ENCODE measurements around the gene INTS7. TPM values are rescaled to one million over a fixed set of nuclear protein-coding genes. Genes with fewer than 3 reads are reported as not detected.

INTS7 gene, protein sequence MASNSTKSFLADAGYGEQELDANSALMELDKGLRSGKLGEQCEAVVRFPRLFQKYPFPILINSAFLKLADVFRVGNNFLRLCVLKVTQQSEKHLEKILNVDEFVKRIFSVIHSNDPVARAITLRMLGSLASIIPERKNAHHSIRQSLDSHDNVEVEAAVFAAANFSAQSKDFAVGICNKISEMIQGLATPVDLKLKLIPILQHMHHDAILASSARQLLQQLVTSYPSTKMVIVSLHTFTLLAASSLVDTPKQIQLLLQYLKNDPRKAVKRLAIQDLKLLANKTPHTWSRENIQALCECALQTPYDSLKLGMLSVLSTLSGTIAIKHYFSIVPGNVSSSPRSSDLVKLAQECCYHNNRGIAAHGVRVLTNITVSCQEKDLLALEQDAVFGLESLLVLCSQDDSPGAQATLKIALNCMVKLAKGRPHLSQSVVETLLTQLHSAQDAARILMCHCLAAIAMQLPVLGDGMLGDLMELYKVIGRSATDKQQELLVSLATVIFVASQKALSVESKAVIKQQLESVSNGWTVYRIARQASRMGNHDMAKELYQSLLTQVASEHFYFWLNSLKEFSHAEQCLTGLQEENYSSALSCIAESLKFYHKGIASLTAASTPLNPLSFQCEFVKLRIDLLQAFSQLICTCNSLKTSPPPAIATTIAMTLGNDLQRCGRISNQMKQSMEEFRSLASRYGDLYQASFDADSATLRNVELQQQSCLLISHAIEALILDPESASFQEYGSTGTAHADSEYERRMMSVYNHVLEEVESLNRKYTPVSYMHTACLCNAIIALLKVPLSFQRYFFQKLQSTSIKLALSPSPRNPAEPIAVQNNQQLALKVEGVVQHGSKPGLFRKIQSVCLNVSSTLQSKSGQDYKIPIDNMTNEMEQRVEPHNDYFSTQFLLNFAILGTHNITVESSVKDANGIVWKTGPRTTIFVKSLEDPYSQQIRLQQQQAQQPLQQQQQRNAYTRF
- polyA plus RNA-seq (2012; rRNA removed), result 8.7 and 11.7 TPM in 2 replicates
- 9.1 and 10.3 TPM in 2 replicates for polyA plus RNA-seq (2012; cell fraction: cytosol; rRNA removed)
- 5.2 and 13.6 TPM in 2 replicates for polyA plus RNA-seq (2012; cell fraction: nucleus; rRNA removed)

DNA sequence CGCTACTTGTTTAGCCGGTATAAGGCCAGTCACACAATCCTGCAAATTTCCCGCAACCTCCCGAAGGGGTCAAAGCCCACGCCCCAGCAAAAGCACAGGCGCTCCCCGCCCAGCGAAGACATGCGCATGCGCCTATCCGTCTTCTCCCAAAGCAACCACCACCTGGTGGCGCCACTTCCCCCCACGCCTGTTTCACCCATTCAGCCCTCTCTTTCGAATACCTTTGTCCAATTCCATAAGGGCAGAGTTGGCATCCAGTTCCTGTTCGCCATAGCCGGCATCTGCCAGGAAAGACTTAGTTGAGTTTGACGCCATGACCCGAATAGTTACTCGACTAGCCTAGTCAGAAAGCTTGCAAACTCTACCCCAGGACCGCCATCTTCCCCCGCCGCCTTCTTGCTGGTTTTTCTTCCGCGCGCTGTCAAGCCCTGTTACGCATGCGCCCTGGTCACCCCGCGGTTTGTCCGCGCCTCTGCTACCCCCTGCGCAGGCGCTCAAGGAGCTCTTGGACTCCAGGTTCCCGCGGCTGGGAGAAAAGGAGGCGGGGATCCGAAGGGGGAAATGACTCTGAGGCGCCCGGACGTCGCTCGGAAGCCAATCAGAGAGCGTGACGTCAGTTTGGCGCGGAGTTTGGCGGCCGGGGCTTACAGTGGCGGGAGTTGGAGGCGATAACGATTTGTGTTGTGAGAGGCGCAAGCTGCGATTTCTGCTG lies at the start of gene INTS7, which contains the start of gene DTL:
Gene INTS7, minus strand, starts transcription at position 435 of the 712 bp plus-strand sequence. Its CDS starts 120 bp downstream, at position 315.
Gene DTL, plus strand, starts transcription at position 626 of the 712 bp plus-strand sequence. CDS start 143 bp downstream, outside the sequence.
- ChIA-PET CTCF (interaction anchor here (0.5 to 4.9 kb wide), 71 partner anchors 8 to 442 kb away, joined by 3 to 85 read pairs (median 4); partner anchors contain the start of genes NEK2 and PPP2R5A), POLR2A (interaction anchor here (0.6 to 1.6 kb wide), 10 partner anchors 9 to 573 kb away, joined by 3 to 5 read pairs (median 3); partner anchors contain the start of genes ATF3 and NEK2)
- Histone ChIP-seq H3K4me2 (peak within 1 kb of the TSS; percentile 86), H3K79me2 (ENCODE audit: insufficient read depth) (peaks cover 82% of the 10 kb centered on the region), H3K9me3 (no peaks in the 10 kb centered on the region), H3K27ac (ENCODE audit: low read depth in 2 of 2, low read length in 1 of 2) (peak within 1 kb of the TSS; percentile 81 to 93), H3K9me2 (no peaks in the 10 kb centered on the region), H3K27me3 (ENCODE audit: insufficient read depth) (no peaks in the 10 kb centered on the region), H3K36me3 (replicated peaks in 1 of 2; ENCODE audit: control insufficient read depth in 1 of 2, insufficient read depth in 2 of 2, low read length in 1 of 2) (peaks cover 0 to 10% of the 10 kb centered on the region in 2 experiments), H3K4me1 (ENCODE audit: control insufficient read depth in 1 of 2, insufficient read depth in 2 of 2, low read depth in 1 of 2, low read length in 1 of 2) (peaks cover 18 to 22% of the 10 kb centered on the region in 2 experiments; a peak in 3 of 4 replicates), H3K4me3 (ENCODE audit: low read depth in 2 of 2, low read length in 1 of 2) (peak within 1 kb of the TSS; percentile 89 to 99), H3F3A (replicated peaks; ENCODE audit: insufficient read depth) (peaks cover 25% of the 10 kb centered on the region), H2AFZ (ENCODE audit: low read depth) (peak within 1 kb of the TSS; percentile 93), H3K9ac (peak within 1 kb of the TSS; percentile 87), H4K20me1 (ENCODE audit: insufficient read depth) (peaks cover 2% of the 10 kb centered on the region; the same call in 1 of the 2 replicates)
- peak; percentile 94 for DNase-seq
- WGBS (ENCODE audit: low lambda C conversion rate), result under 1% methylated on average over 49 of the region's 53 CpGs
- TF ChIP-seq, protein P1, sequence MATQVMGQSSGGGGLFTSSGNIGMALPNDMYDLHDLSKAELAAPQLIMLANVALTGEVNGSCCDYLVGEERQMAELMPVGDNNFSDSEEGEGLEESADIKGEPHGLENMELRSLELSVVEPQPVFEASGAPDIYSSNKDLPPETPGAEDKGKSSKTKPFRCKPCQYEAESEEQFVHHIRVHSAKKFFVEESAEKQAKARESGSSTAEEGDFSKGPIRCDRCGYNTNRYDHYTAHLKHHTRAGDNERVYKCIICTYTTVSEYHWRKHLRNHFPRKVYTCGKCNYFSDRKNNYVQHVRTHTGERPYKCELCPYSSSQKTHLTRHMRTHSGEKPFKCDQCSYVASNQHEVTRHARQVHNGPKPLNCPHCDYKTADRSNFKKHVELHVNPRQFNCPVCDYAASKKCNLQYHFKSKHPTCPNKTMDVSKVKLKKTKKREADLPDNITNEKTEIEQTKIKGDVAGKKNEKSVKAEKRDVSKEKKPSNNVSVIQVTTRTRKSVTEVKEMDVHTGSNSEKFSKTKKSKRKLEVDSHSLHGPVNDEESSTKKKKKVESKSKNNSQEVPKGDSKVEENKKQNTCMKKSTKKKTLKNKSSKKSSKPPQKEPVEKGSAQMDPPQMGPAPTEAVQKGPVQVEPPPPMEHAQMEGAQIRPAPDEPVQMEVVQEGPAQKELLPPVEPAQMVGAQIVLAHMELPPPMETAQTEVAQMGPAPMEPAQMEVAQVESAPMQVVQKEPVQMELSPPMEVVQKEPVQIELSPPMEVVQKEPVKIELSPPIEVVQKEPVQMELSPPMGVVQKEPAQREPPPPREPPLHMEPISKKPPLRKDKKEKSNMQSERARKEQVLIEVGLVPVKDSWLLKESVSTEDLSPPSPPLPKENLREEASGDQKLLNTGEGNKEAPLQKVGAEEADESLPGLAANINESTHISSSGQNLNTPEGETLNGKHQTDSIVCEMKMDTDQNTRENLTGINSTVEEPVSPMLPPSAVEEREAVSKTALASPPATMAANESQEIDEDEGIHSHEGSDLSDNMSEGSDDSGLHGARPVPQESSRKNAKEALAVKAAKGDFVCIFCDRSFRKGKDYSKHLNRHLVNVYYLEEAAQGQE (IDR thresholded peaks at IDR 0.05; ENCODE audit: low read depth, low read length), result no peak
- TF ChIP-seq GATA2 (CRISPR knock-in tag; IDR thresholded peaks at IDR 0.05) (no peak), GABPA (IDR thresholded peaks at IDR 0.05; ENCODE audit: low read depth) (peak; percentile 70), RCOR1 (IDR thresholded peaks at IDR 0.05; ENCODE audit: low read length) (no peak), YY1 (IDR thresholded peaks at IDR 0.05; ENCODE audit: low read depth) (peak; percentile 86; the same call in 1 of the 2 replicates), ELF1 (IDR thresholded peaks at IDR 0.05) (no peak), EP300 (IDR thresholded peaks at IDR 0.05; ENCODE audit: borderline replicate concordance in 1 of 2, low read depth in 1 of 2, low read length in 1 of 2) (peak in 1 of 2 experiments; percentile 27; a peak in 1 of 4 replicates), TAF1 (IDR thresholded peaks at IDR 0.05; ENCODE audit: borderline replicate concordance, low read depth, low read length) (peak; percentile 66; the same call in 1 of the 2 replicates), FOXM1 (IDR thresholded peaks at IDR 0.05; ENCODE audit: low read depth) (0 out of 2 replicates have a peak, but pooled peaks have one; percentile 48), FOSL2 (IDR thresholded peaks at IDR 0.05; ENCODE audit: borderline replicate concordance, low read depth) (no peak), RXRA (IDR thresholded peaks at IDR 0.05; ENCODE audit: borderline replicate concordance, low read depth) (no peak), SMC3 (IDR thresholded peaks at IDR 0.05; ENCODE audit: low read depth, low read length) (no peak; the same call in 1 of the 2 replicates), SIN3A (IDR thresholded peaks at IDR 0.05; ENCODE audit: borderline replicate concordance, low read depth, low read length) (peak; percentile 98), TCF12 (IDR thresholded peaks at IDR 0.05) (0 out of 2 replicates have a peak, but pooled peaks have one; percentile 10), JUND (IDR thresholded peaks at IDR 0.05) (no peak), NRF1 (IDR thresholded peaks at IDR 0.05; ENCODE audit: low read depth, low read length) (peak; percentile 99), POLR2AphosphoS5 (IDR thresholded peaks at IDR 0.05; ENCODE audit: low read depth, low read length) (peak; percentile 92)
- TF ChIP-seq, protein P2, sequence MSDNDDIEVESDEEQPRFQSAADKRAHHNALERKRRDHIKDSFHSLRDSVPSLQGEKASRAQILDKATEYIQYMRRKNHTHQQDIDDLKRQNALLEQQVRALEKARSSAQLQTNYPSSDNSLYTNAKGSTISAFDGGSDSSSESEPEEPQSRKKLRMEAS (IDR thresholded peaks at IDR 0.05; ENCODE audit: low read depth), result peak; percentile 83
- TF ChIP-seq, protein P3, sequence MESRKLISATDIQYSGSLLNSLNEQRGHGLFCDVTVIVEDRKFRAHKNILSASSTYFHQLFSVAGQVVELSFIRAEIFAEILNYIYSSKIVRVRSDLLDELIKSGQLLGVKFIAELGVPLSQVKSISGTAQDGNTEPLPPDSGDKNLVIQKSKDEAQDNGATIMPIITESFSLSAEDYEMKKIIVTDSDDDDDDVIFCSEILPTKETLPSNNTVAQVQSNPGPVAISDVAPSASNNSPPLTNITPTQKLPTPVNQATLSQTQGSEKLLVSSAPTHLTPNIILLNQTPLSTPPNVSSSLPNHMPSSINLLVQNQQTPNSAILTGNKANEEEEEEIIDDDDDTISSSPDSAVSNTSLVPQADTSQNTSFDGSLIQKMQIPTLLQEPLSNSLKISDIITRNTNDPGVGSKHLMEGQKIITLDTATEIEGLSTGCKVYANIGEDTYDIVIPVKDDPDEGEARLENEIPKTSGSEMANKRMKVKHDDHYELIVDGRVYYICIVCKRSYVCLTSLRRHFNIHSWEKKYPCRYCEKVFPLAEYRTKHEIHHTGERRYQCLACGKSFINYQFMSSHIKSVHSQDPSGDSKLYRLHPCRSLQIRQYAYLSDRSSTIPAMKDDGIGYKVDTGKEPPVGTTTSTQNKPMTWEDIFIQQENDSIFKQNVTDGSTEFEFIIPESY (IDR thresholded peaks at IDR 0.05; ENCODE audit: borderline replicate concordance, low read depth), result no peak
- TF ChIP-seq, protein P4, sequence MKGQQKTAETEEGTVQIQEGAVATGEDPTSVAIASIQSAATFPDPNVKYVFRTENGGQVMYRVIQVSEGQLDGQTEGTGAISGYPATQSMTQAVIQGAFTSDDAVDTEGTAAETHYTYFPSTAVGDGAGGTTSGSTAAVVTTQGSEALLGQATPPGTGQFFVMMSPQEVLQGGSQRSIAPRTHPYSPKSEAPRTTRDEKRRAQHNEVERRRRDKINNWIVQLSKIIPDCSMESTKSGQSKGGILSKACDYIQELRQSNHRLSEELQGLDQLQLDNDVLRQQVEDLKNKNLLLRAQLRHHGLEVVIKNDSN (IDR thresholded peaks at IDR 0.05; ENCODE audit: borderline replicate concordance, low read depth), result no peak
- TF ChIP-seq, protein P5, sequence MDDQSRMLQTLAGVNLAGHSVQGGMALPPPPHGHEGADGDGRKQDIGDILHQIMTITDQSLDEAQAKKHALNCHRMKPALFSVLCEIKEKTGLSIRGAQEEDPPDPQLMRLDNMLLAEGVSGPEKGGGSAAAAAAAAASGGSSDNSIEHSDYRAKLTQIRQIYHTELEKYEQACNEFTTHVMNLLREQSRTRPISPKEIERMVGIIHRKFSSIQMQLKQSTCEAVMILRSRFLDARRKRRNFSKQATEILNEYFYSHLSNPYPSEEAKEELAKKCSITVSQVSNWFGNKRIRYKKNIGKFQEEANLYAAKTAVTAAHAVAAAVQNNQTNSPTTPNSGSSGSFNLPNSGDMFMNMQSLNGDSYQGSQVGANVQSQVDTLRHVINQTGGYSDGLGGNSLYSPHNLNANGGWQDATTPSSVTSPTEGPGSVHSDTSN (IDR thresholded peaks at IDR 0.05), result no peak; the same call in 1 of the 2 replicates
